Measurements from ENCODE around the gene OR6N2.

DNA sequence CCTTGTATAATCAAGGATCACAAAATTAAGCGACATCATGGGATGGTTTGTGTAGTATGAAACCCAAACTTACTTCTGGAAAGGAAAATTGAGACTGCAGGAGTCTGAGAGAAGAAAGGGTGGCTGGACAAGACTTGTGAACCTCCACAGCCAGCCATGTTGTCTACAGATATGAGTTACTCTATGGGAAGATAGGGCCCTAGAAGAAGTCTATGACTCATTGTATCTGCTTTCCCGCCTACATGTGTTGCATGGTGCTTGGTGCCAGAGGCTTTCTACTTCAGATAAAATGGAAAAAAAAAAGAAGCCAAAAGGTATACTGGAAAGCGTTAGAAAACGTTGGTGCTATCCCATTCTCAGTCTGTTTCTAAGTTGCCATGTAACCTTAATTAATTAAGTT lies 18.7 kb upstream of the OR6N2 start:
- no peak for TF ChIP-seq ZNF552 (CRISPR knock-in tag; IDR thresholded peaks at IDR 0.05; ENCODE audit: borderline replicate concordance)
- TF ChIP-seq MBD4 (IDR thresholded peaks at IDR 0.05; ENCODE audit: borderline replicate concordance, low read length), result no peak
- no peak for TF ChIP-seq FOXM1 (CRISPR knock-in tag; IDR thresholded peaks at IDR 0.05)
- no peak for TF ChIP-seq SMC3 (IDR thresholded peaks at IDR 0.05; ENCODE audit: low read length)
- no peak for TF ChIP-seq NR3C1 (CRISPR knock-in tag; IDR thresholded peaks at IDR 0.05)
- TF ChIP-seq, protein P1, sequence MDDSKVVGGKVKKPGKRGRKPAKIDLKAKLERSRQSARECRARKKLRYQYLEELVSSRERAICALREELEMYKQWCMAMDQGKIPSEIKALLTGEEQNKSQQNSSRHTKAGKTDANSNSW (CRISPR knock-in tag; IDR thresholded peaks at IDR 0.05; ENCODE audit: borderline replicate concordance), result no peak
- TF ChIP-seq CREB1 (IDR thresholded peaks at IDR 0.05), result no peak
- no peak for TF ChIP-seq CREB1 (CRISPR knock-in tag; IDR thresholded peaks at IDR 0.05)
- no peak for TF ChIP-seq CBFB (CRISPR knock-in tag; IDR thresholded peaks at IDR 0.05)
- TF ChIP-seq RARG (CRISPR knock-in tag; IDR thresholded peaks at IDR 0.05; ENCODE audit: low read depth), result no peak
- TF ChIP-seq, protein P2, sequence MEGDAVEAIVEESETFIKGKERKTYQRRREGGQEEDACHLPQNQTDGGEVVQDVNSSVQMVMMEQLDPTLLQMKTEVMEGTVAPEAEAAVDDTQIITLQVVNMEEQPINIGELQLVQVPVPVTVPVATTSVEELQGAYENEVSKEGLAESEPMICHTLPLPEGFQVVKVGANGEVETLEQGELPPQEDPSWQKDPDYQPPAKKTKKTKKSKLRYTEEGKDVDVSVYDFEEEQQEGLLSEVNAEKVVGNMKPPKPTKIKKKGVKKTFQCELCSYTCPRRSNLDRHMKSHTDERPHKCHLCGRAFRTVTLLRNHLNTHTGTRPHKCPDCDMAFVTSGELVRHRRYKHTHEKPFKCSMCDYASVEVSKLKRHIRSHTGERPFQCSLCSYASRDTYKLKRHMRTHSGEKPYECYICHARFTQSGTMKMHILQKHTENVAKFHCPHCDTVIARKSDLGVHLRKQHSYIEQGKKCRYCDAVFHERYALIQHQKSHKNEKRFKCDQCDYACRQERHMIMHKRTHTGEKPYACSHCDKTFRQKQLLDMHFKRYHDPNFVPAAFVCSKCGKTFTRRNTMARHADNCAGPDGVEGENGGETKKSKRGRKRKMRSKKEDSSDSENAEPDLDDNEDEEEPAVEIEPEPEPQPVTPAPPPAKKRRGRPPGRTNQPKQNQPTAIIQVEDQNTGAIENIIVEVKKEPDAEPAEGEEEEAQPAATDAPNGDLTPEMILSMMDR (CRISPR knock-in tag; IDR thresholded peaks at IDR 0.05), result no peak
- TF ChIP-seq, protein P3, sequence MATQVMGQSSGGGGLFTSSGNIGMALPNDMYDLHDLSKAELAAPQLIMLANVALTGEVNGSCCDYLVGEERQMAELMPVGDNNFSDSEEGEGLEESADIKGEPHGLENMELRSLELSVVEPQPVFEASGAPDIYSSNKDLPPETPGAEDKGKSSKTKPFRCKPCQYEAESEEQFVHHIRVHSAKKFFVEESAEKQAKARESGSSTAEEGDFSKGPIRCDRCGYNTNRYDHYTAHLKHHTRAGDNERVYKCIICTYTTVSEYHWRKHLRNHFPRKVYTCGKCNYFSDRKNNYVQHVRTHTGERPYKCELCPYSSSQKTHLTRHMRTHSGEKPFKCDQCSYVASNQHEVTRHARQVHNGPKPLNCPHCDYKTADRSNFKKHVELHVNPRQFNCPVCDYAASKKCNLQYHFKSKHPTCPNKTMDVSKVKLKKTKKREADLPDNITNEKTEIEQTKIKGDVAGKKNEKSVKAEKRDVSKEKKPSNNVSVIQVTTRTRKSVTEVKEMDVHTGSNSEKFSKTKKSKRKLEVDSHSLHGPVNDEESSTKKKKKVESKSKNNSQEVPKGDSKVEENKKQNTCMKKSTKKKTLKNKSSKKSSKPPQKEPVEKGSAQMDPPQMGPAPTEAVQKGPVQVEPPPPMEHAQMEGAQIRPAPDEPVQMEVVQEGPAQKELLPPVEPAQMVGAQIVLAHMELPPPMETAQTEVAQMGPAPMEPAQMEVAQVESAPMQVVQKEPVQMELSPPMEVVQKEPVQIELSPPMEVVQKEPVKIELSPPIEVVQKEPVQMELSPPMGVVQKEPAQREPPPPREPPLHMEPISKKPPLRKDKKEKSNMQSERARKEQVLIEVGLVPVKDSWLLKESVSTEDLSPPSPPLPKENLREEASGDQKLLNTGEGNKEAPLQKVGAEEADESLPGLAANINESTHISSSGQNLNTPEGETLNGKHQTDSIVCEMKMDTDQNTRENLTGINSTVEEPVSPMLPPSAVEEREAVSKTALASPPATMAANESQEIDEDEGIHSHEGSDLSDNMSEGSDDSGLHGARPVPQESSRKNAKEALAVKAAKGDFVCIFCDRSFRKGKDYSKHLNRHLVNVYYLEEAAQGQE (IDR thresholded peaks at IDR 0.05; ENCODE audit: borderline replicate concordance in 1 of 2, low read depth in 1 of 2, low read length in 2 of 2), result no peak
- no peak for TF ChIP-seq HIVEP1 (CRISPR knock-in tag; IDR thresholded peaks at IDR 0.05)

Data from HepG2 (cell line).